ENCODE data around the gene S100A16.

S100A16 gene

GRCh38 chr1:153560771-153561465 is 52.0 kb downstream of the S100A16 start:
- DNase-seq: no peak

- DNase-seq: no peak
Observed at GRCh38 chr1:153560241-153560640, 52.7 kb downstream of the S100A16 start.

GRCh38 chr1:153557877-153558276 is 55.1 kb downstream of the S100A16 start:
- no peak for DNase-seq
